KMS-11 (cell line): ENCODE data around the gene OR10H5.
"Not testable (repeated sequence)": the region's sequence is repeated elsewhere in the genome, so short reads cannot be mapped to it uniquely, and the experiment has no call there.

ENCODE experiments used
- H2AFZ ChIP-seq: fragments of 200-600 bp; sonication (generic); 2 replicates; pipeline ENCODE4 v1.6.1; 2016; ENCODE audit warnings: antibody characterized with exemption, mixed run types, low read depth
- H3K27ac ChIP-seq: fragments of 200-600 bp; sonication (generic); 2 replicates; pipeline ENCODE4 v1.6.1; 2016; ENCODE audit warnings: mild to moderate bottlenecking, mixed run types
- H3K27me3 ChIP-seq: fragments of 200-600 bp; sonication (generic); 2 replicates; pipeline ENCODE4 v1.6.1; 2017; ENCODE audit warnings: mild to moderate bottlenecking, low read depth, mixed run types, moderate library complexity; ENCODE audit not compliant: insufficient read depth
- H3K36me3 ChIP-seq: fragments of 200-600 bp; sonication (generic); 2 replicates; pipeline ENCODE4 v1.6.1; 2017; ENCODE audit warnings: mild to moderate bottlenecking, mixed run types; ENCODE audit not compliant: insufficient read depth
- H3K4me1 ChIP-seq: fragments of 200-600 bp; sonication (generic); 2 replicates; pipeline ENCODE4 v1.6.1; 2016; ENCODE audit warnings: mild to moderate bottlenecking, low read depth, mixed run types; ENCODE audit not compliant: poor library complexity, severe bottlenecking
- H3K4me2 ChIP-seq: fragments of 200-600 bp; sonication (generic); 2 replicates; pipeline ENCODE4 v1.7.0; 2016; ENCODE audit warnings: mild to moderate bottlenecking, mixed run types
- H3K4me3 ChIP-seq: fragments of 200-600 bp; sonication (generic); IDR thresholded peaks from 2 replicates; pipeline ENCODE4 v1.6.1; 2017; ENCODE audit warnings: low read depth, low read length, mixed read lengths; ENCODE audit not compliant: insufficient read depth
- H3K79me2 ChIP-seq: fragments of 200-600 bp; sonication (generic); 2 replicates; pipeline ENCODE4 v1.6.1; 2016; ENCODE audit warnings: low read depth, mixed run types; ENCODE audit not compliant: insufficient read depth
- H3K9ac ChIP-seq: fragments of 200-600 bp; sonication (generic); 2 replicates; pipeline ENCODE4 v1.6.1; 2016; ENCODE audit warnings: mild to moderate bottlenecking, mixed run types
- H4K20me1 ChIP-seq: fragments of 200-600 bp; sonication (generic); 2 replicates; pipeline ENCODE4 v1.6.1; 2016; ENCODE audit warnings: mild to moderate bottlenecking, mixed run types; ENCODE audit not compliant: insufficient read depth
- TF ChIP-seq, protein P1 (sequence below): fragments of 200-600 bp; sonication (generic); conservative IDR thresholded peaks from 2 replicates; pipeline ENCODE4 v1.6.1; 2017; ENCODE audit warnings: low read depth, mild to moderate bottlenecking, antibody characterized with exemption, low read length, moderate library complexity, mixed read lengths

OR10H5 gene

DNA sequence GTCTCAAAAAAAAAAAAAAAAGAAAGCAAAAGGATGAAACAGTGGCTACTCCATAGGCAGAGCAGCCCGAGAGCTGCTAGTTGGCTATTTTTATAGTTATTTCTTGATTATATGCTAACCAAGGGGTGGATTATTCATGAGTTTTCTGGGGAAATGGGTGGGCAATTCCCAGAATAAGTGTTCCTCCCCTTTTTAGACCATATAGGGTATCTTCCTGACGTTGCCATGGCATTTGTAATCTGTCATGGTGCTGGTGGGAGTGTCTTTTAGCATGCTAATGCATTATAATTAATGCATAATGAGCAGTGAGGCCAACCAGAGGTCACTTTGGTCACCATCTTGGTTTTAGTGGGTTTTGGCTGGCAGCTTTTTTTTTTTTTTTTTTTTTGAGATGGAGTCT, 53.4 kb downstream of the OR10H5 start:
- no peak overlapping the region for H3K27ac ChIP-seq

DNA sequence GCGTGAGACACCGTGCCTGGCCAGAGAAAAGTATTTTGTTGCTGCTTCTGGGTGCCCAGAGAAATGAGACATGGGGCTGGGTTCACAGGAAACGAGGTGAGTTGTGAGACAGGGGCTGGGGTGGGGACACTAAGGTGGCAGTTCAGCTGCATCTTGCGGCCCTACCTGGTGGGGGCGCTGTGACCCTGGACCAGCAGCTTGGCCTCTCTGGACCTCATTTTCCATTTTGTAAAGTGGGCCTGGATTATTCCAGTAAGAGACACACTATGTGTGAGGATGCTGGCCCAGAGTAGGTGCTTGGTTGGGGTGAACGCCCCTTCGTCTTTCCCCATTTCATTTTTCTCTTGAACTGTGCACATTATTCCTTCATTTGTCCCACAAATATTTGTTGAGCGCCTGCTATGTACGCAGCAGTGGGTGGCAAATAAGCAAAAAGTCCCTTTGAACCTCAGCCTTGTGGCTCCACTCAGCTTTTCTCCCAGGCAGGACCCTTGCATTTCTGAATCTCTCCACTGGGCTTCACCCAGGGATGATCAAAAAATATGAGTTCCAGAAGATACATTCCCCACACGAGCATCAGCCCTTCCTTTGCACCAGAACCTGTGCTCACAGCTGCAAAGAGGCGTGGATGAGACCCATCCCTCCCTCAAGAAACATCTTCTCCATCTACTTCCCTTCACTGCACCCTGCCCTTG, 54.6 kb downstream of the OR10H5 start:
- Histone ChIP-seq H3K79me2 (no peaks in the 10 kb centered on the region), H3K9ac (no peak overlapping the region), H3K36me3 (no peaks in the 10 kb centered on the region), H3K4me3 (no peak overlapping the region), H3K4me2 (no peak overlapping the region), H3K27ac (no peak overlapping the region), H3K27me3 (peaks cover 28% of the 10 kb centered on the region; the same call in 1 of the 2 replicates), H3K4me1 (peaks cover 4% of the 10 kb centered on the region), H4K20me1 (no peaks in the 10 kb centered on the region), H2AFZ (no peak overlapping the region)
- TF ChIP-seq, protein P1, sequence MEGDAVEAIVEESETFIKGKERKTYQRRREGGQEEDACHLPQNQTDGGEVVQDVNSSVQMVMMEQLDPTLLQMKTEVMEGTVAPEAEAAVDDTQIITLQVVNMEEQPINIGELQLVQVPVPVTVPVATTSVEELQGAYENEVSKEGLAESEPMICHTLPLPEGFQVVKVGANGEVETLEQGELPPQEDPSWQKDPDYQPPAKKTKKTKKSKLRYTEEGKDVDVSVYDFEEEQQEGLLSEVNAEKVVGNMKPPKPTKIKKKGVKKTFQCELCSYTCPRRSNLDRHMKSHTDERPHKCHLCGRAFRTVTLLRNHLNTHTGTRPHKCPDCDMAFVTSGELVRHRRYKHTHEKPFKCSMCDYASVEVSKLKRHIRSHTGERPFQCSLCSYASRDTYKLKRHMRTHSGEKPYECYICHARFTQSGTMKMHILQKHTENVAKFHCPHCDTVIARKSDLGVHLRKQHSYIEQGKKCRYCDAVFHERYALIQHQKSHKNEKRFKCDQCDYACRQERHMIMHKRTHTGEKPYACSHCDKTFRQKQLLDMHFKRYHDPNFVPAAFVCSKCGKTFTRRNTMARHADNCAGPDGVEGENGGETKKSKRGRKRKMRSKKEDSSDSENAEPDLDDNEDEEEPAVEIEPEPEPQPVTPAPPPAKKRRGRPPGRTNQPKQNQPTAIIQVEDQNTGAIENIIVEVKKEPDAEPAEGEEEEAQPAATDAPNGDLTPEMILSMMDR, result no peak; the same call in 1 of the 2 replicates

More for the DNA sequence above, 53.4 kb downstream of the OR10H5 start:
- Histone ChIP-seq H3K4me3 (no peak overlapping the region), H3K4me2 (no peak overlapping the region), H3K36me3 (no peaks in the 10 kb centered on the region), H3K79me2 (no peaks in the 10 kb centered on the region), H4K20me1 (no peaks in the 10 kb centered on the region), H3K9ac (no peak overlapping the region), H3K4me1 (peaks cover 10% of the 10 kb centered on the region), H2AFZ (no peak overlapping the region), H3K27me3 (peaks cover 20% of the 10 kb centered on the region; the same call in 1 of the 2 replicates)
- TF ChIP-seq, protein P1, result no peak

DNA sequence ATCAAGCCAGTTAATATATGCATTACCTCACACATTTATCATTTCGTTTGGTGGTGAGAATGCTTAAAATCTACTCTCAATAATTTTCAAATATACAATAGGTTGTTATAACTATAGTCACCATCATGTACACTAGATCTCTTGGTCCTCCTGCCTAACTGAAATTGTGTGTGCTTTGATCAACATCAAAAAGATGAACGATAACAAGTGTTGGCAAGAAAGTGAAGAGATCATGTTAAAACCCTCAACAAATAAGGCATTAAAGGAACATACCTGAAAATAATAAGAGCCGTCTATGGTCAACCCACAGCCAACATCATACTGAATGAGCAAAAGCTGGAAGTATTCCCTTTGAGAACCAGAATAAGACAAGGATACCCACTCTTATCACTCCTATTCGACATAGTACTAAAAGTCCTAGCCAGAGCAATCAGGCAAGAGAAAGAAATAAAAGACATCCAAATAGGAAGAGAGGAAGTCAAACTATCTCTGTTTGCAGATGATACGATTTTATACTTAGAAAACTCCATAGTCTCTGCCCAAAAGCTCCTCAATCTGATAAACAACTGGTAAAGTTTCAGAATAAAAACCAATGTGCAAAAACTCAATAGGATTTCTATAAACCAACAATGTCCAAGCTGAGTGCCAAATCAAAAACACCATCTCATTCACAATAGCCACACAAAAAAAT, 55.9 kb downstream of the OR10H5 start:
- H3K27ac ChIP-seq, result no peak overlapping the region
- H2AFZ ChIP-seq, result no peak overlapping the region
- no peak overlapping the region for H3K9ac ChIP-seq

DNA sequence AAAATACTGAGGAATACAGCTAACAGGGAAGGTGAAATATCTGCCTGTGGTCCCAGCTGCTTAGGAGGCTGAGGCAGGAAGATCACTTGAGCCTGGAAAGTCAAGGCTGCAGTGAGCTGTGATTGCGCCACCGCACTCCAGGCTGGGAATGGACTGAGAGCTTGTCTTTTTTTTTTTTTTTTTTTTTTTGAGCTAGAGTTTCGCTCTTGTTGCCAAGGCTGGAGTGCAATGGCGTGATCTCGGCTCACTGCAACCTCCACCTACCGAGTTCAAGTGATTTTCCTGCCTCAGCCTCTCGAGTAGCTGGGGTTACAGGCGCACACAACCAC, 56.4 kb downstream of the OR10H5 start:
- not testable (repeated sequence) for H3K4me1 ChIP-seq, H3K36me3 ChIP-seq, H3K9ac ChIP-seq, H4K20me1 ChIP-seq, H3K4me2 ChIP-seq, H2AFZ ChIP-seq, H3K4me3 ChIP-seq, H3K79me2 ChIP-seq, H3K27ac ChIP-seq
- H3K27me3 ChIP-seq, result peaks cover 36% of the 10 kb centered on the region; the same call in 1 of the 2 replicates

More for the DNA sequence above, 55.9 kb downstream of the OR10H5 start:
- Histone ChIP-seq H4K20me1 (no peaks in the 10 kb centered on the region), H3K27me3 (peaks cover 35% of the 10 kb centered on the region; the same call in 1 of the 2 replicates), H3K4me1 (no peaks in the 10 kb centered on the region), H3K36me3 (no peaks in the 10 kb centered on the region), H3K79me2 (no peaks in the 10 kb centered on the region), H3K4me2 (no peak overlapping the region), H3K4me3 (no peak overlapping the region)
- TF ChIP-seq, protein P1, result no peak

DNA sequence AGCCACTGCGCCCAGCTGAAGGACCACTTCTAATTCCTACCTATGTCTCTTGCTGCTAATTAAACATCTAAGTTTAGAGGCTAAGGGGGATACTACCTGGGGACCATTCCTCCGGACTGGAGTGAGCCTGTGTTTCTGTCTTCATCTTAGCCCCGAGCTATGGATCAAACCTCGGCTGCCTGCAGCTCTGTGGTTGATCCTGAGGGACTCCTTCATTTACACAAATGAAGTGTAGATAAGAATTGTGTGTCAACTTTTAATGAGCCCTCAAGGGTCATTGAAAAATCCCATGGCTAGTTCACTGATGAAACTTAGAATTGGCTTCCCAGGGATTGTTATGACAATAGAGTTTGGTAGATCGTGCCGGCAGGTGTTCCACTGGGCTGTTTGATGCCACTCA, 59.5 kb downstream of the OR10H5 start:
- Histone ChIP-seq H3K9ac (no peak overlapping the region), H3K4me2 (no peak overlapping the region), H3K27ac (no peak overlapping the region)

More for the DNA sequence above, 59.5 kb downstream of the OR10H5 start:
- no peak overlapping the region for H3K4me3 ChIP-seq
- no peaks in the 10 kb centered on the region for H4K20me1 ChIP-seq
- H3K36me3 ChIP-seq, result no peaks in the 10 kb centered on the region
- TF ChIP-seq, protein P1, result no peak
- H3K79me2 ChIP-seq, result no peaks in the 10 kb centered on the region
- no peaks in the 10 kb centered on the region for H3K4me1 ChIP-seq
- H3K27me3 ChIP-seq, result peaks cover 31% of the 10 kb centered on the region; the same call in 1 of the 2 replicates
- no peak overlapping the region for H2AFZ ChIP-seq
